Measurements from ENCODE around the gene DYNLT2B.

GRCh38 chr3:196281962-196282361 is 36.1 kb downstream of the DYNLT2B start:
- no peak for TF ChIP-seq CTCF (conservative IDR thresholded peaks at IDR 0.05; ENCODE audit: low read length)
- no peak for TF ChIP-seq EZH2phosphoT487 (IDR thresholded peaks at IDR 0.05; ENCODE audit: borderline replicate concordance)
